MG63 (cell line): ENCODE measurements around the gene MOCS1. TPM values are rescaled to one million over a fixed set of nuclear protein-coding genes. Genes with fewer than 3 reads are reported as not detected.

Experiments used
- DNase-seq: peaks from one replicate; pipeline ENCODE4 v3.0.0-alpha.2; 2020
- H3K27me3 ChIP-seq: fragments of 250-450 bp; sonication (Bioruptor Pico); 2 replicates; pipeline ENCODE4 v1.5.1; 2020; ENCODE audit warnings: mild to moderate bottlenecking, moderate library complexity
- H3K36me3 ChIP-seq: fragments of 250-450 bp; sonication (Bioruptor Pico); 2 replicates; pipeline ENCODE4 v1.5.1; 2020; ENCODE audit warnings: mild to moderate bottlenecking, moderate library complexity
- H3K4me3 ChIP-seq: fragments of 250-450 bp; sonication (Bioruptor Pico); 2 replicates; pipeline ENCODE4 v1.5.1; 2020; ENCODE audit warnings: mild to moderate bottlenecking, moderate library complexity
- H3K9me3 ChIP-seq: fragments of 250-450 bp; sonication (Bioruptor Pico); 2 replicates; pipeline ENCODE4 v1.5.1; 2020; ENCODE audit warnings: mild to moderate bottlenecking, moderate library complexity
- total RNA-seq: library from RNA; depleted of rRNA; stranded (reverse); fragments of >200 nt; shearing (Covaris generic); gene quantifications from 2 replicates; pipeline ENCODE4 v1.2.3, GENCODE V29; 2014; ENCODE audit warnings: low replicate concordance; rRNA removed

MOCS1 gene
- total RNA-seq, 1 experiment from 2014 or later = 2.6 TPM

- Histone ChIP-seq H3K4me3 (no peak overlapping the region), H3K27me3 (no peaks in the 10 kb centered on the region), H3K9me3 (no peaks in the 10 kb centered on the region), H3K36me3 (no peaks in the 10 kb centered on the region)
- DNase-seq = no peak
Measured at GRCh38 chr6:39879535-39879934, 54.7 kb downstream of the MOCS1 start.

- DNase-seq = no peak
- H3K9me3 ChIP-seq = no peaks in the 10 kb centered on the region
- no peak overlapping the region for H3K4me3 ChIP-seq
- no peaks in the 10 kb centered on the region for H3K36me3 ChIP-seq
- no peaks in the 10 kb centered on the region for H3K27me3 ChIP-seq
Measured at GRCh38 chr6:39876826-39877225, 57.4 kb downstream of the MOCS1 start.

- no peaks in the 10 kb centered on the region for H3K36me3 ChIP-seq
- no peaks in the 10 kb centered on the region for H3K27me3 ChIP-seq
- H3K4me3 ChIP-seq = no peak overlapping the region
- H3K9me3 ChIP-seq = no peaks in the 10 kb centered on the region
- DNase-seq = no peak
Measured at GRCh38 chr6:39876111-39876510, 58.2 kb downstream of the MOCS1 start.

DNA sequence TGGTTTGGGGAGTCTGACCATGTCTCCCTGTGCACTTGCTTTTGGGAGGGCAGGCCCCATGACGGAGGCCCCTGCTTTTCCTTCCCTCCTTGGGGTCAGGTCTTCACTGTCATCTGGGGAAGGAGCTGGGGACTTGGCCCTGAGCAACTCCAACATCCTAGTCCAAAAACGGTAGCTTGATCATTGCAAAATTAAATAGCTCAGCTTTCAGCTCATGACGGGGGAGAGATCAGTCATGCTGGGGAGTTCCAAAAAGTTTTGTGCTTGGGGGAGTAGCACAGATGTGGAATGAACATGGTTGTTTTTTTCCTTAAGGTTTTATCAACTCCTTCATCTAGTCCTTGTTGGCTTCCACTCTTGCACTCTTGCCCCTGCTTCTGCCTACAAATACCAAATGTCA is 60.8 kb downstream of the MOCS1 start:
- H3K27me3 ChIP-seq = no peaks in the 10 kb centered on the region
- no peaks in the 10 kb centered on the region for H3K36me3 ChIP-seq
- DNase-seq = no peak
- H3K4me3 ChIP-seq = no peak overlapping the region
- H3K9me3 ChIP-seq = no peaks in the 10 kb centered on the region

DNA sequence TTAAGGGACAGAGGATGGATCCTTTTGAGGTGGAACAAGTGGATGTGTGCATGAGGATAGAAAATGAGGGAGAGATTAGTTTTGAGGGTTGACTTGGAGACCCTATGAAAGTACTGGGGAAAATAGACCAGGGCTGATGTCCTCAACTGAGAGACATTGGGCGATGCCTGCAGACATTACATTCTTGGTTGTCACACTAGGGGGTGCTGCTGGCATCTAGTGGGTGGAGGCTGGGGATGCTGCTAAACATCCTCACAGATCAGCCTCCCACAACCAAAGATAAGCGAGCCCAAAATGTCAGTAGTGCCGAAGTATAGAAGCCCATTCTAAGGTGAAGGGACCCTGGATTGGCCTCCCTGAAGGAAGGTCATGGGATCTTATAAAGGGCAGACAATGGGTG is 63.3 kb downstream of the MOCS1 start:
- Histone ChIP-seq H3K36me3 (no peaks in the 10 kb centered on the region), H3K27me3 (no peaks in the 10 kb centered on the region), H3K4me3 (no peak overlapping the region), H3K9me3 (no peaks in the 10 kb centered on the region)
- no peak for DNase-seq

DNA sequence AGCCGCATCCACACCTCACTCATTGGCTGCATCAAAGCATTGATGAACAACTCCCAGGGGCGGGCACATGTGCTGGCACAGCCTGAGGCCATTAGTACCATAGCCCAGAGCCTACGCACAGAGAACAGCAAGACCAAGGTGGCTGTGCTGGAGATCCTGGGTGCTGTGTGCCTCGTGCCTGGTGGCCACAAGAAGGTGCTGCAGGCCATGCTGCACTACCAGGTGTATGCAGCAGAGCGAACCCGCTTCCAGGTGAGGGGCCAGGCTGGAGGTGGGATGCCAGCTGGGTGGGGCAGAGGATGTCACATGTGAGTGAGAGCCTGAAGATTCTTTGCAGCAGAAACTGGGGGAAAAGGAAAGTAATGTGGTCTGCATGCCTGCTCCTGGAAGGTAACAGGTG is 66.7 kb downstream of the MOCS1 start:
- Histone ChIP-seq H3K27me3 (no peaks in the 10 kb centered on the region), H3K9me3 (no peaks in the 10 kb centered on the region), H3K4me3 (no peak overlapping the region), H3K36me3 (no peaks in the 10 kb centered on the region)
- DNase-seq = no peak

GRCh38 chr6:39865011-39865888 is 69.0 kb downstream of the MOCS1 start:
- peak; percentile 31 for DNase-seq
- Histone ChIP-seq H3K4me3 (no peak overlapping the region), H3K9me3 (no peaks in the 10 kb centered on the region), H3K36me3 (no peaks in the 10 kb centered on the region), H3K27me3 (no peaks in the 10 kb centered on the region)

DNA sequence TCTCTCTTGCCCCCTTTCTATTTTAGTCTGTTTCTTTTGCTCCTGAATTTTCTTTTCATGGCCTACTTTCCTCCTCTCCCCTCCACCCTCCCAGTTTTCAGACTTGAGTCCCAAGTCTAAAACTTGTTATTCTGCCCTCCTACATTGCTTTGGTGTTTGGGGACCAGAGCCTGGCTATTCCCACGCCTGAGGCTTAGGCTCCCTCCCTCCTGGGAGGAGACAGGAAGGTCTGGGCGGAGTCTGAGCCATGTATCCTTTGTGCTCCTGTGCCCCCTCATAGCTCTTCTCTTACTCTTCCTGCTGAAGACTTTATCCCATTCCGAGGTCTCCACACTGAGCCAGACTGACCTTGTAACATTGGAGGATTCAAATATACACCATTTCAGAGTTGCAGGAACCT is 72.6 kb downstream of the MOCS1 start:
- H3K9me3 ChIP-seq = no peaks in the 10 kb centered on the region
- no peaks in the 10 kb centered on the region for H3K36me3 ChIP-seq
- no peaks in the 10 kb centered on the region for H3K27me3 ChIP-seq
- DNase-seq = no peak
- H3K4me3 ChIP-seq = no peak overlapping the region

GRCh38 chr6:39859025-39859424 is 75.2 kb downstream of the MOCS1 start:
- no peak for DNase-seq
- H3K4me3 ChIP-seq = no peak overlapping the region
- H3K9me3 ChIP-seq = no peaks in the 10 kb centered on the region
- H3K36me3 ChIP-seq = no peaks in the 10 kb centered on the region
- H3K27me3 ChIP-seq = no peaks in the 10 kb centered on the region

GRCh38 chr6:39855356-39855995 is 78.8 kb downstream of the MOCS1 start:
- Histone ChIP-seq H3K36me3 (no peaks in the 10 kb centered on the region), H3K27me3 (no peaks in the 10 kb centered on the region), H3K9me3 (no peaks in the 10 kb centered on the region), H3K4me3 (no peak overlapping the region)
- no peak for DNase-seq

Other genes with a start within 250 kb of the MOCS1 start
- gene KIF6, start 209.1 kb downstream of the MOCS1 start, total RNA-seq = not detected in 2 replicates
- gene DAAM2, start 142.1 kb downstream of the MOCS1 start, total RNA-seq = 0.32 TPM in 1 of 2 replicates, not detected in the other